ENCODE measurements around the gene STAG1.

DNA sequence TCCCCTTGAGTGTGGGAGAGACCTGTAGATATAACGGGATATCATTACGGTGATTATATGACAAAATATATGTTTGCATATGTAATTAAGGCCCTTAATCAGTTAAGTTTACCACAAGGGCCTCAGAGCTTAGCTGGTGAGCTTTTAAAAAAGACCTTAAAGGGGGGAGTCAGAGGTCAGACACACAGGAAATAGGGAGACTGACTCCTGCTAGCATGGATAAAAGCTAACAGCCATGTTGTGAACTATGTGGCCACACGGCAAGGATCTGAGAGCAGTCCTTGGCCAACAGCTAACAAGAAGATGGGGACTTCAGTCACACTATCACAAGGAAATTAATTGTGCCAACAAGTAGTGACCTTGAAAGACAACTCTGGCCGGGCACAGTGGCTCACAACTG, 3.1 kb downstream of the STAG1 start:
- TF ChIP-seq HMG20B (CRISPR knock-in tag; conservative IDR thresholded peaks at IDR 0.05): no peak
- TF ChIP-seq, protein P1, sequence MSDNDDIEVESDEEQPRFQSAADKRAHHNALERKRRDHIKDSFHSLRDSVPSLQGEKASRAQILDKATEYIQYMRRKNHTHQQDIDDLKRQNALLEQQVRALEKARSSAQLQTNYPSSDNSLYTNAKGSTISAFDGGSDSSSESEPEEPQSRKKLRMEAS (IDR thresholded peaks at IDR 0.05): no peak
- no peak for TF ChIP-seq NRL (CRISPR knock-in tag; IDR thresholded peaks at IDR 0.05; ENCODE audit: borderline replicate concordance)
- TF ChIP-seq CEBPB (IDR thresholded peaks at IDR 0.05; ENCODE audit: borderline replicate concordance, low read depth, low read length): no peak
- TF ChIP-seq, protein P2, sequence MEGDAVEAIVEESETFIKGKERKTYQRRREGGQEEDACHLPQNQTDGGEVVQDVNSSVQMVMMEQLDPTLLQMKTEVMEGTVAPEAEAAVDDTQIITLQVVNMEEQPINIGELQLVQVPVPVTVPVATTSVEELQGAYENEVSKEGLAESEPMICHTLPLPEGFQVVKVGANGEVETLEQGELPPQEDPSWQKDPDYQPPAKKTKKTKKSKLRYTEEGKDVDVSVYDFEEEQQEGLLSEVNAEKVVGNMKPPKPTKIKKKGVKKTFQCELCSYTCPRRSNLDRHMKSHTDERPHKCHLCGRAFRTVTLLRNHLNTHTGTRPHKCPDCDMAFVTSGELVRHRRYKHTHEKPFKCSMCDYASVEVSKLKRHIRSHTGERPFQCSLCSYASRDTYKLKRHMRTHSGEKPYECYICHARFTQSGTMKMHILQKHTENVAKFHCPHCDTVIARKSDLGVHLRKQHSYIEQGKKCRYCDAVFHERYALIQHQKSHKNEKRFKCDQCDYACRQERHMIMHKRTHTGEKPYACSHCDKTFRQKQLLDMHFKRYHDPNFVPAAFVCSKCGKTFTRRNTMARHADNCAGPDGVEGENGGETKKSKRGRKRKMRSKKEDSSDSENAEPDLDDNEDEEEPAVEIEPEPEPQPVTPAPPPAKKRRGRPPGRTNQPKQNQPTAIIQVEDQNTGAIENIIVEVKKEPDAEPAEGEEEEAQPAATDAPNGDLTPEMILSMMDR (CRISPR knock-in tag; IDR thresholded peaks at IDR 0.05): no peak

Data from HepG2 (cell line).